Keratinocyte (primary cell): ENCODE measurements around the gene PTPN20.

Experiments used
- CTCF ChIP-seq, 3 experiments: IDR thresholded peaks in 1 of 3; conservative IDR thresholded peaks in 1 of 3; optimal IDR thresholded peaks in 1 of 3; 2 replicates in 2 of 3; 3 replicates in 1 of 3; pipeline versions ENCODE3 to v1.5.1; 2011; ENCODE audit warnings: low read length in 3 of 3, mild to moderate bottlenecking in 3 of 3, moderate library complexity in 2 of 3, control low read depth in 1 of 3, inconsistent platforms in 1 of 3; ENCODE audit not compliant: insufficient read depth in 2 of 3; ENCODE audit errors: extremely low read depth in 1 of 3
- EZH2 ChIP-seq: IDR thresholded peaks from one replicate; pipeline ENCODE4 v1.6.1; 2012; ENCODE audit warnings: inconsistent platforms, mild to moderate bottlenecking, low read length, moderate library complexity

GRCh38 chr10:46999217-46999616 lies 88.0 kb downstream of the PTPN20 start:
- TF ChIP-seq EZH2 (no peak), CTCF (optimal IDR thresholded peaks at IDR 0.05 in 1 of 3, IDR thresholded peaks at IDR 0.05 in 1 of 3, conservative IDR thresholded peaks at IDR 0.05 in 1 of 3; ENCODE audit: extremely low read depth in 1 of 3, insufficient read depth in 2 of 3, low read length in 3 of 3) (no peak)
